Fibroblast of mammary gland (primary cell): ENCODE data around the gene ACVR1C.

Experiments used
- DNase-seq: peaks from one replicate; pipeline ENCODE4 v3.0.0-alpha.2; 2010; ENCODE audit warnings: low read depth
- H3K4me3 ChIP-seq: 2 replicates; pipeline ENCODE4 v1.5.1; 2011; ENCODE audit warnings: low read depth, mild to moderate bottlenecking, low read length, moderate library complexity; ENCODE audit not compliant: control insufficient read depth
- TF ChIP-seq, protein P1 (sequence below): conservative IDR thresholded peaks from 2 replicates; pipeline ENCODE4 v1.5.1; 2011; ENCODE audit warnings: low read depth, low read length, inconsistent platforms; ENCODE audit not compliant: control insufficient read depth, insufficient read depth

ACVR1C gene

DNA sequence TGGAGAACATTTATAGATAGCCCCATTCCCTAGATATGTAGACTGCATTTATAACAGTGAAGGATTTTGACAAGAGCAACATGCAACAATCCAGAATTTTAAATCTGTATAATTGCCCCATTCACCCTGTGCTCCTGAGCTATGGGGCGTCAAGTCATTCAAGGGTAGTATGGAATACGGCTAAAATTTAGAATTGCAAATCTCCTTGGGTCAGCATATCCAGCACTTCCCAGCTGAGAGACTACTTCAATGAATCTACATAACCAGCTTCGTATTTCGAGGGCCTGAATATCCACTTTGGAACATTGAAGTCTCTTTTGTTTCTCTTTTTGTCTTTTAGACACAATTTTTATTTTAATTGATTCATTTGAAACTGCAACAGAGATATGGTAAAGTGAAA, 28.4 kb upstream of the ACVR1C start:
- DNase-seq: no peak
- no peak overlapping the region for H3K4me3 ChIP-seq
- TF ChIP-seq, protein P1, sequence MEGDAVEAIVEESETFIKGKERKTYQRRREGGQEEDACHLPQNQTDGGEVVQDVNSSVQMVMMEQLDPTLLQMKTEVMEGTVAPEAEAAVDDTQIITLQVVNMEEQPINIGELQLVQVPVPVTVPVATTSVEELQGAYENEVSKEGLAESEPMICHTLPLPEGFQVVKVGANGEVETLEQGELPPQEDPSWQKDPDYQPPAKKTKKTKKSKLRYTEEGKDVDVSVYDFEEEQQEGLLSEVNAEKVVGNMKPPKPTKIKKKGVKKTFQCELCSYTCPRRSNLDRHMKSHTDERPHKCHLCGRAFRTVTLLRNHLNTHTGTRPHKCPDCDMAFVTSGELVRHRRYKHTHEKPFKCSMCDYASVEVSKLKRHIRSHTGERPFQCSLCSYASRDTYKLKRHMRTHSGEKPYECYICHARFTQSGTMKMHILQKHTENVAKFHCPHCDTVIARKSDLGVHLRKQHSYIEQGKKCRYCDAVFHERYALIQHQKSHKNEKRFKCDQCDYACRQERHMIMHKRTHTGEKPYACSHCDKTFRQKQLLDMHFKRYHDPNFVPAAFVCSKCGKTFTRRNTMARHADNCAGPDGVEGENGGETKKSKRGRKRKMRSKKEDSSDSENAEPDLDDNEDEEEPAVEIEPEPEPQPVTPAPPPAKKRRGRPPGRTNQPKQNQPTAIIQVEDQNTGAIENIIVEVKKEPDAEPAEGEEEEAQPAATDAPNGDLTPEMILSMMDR: no peak

DNA sequence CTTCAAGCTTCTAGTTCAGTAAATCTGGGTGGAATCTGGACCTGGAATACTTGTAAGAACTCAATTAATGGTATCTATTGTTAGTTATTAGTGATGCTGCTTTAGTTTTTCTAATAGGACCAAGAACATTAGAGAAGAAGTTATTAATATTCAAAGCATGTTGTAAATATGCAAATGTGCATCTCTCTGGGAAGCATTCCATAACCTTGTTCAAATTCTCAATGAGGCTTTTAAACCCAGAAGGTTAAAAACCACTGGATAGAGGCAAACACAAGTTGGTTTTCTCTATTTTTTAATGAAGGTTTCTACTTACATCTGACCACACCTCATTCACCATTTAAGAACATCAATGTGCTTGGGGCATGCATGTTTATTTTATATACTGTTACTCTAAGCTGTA, 16.1 kb upstream of the ACVR1C start:
- H3K4me3 ChIP-seq: no peak overlapping the region
- no peak for DNase-seq
- TF ChIP-seq, protein P1: no peak

DNA sequence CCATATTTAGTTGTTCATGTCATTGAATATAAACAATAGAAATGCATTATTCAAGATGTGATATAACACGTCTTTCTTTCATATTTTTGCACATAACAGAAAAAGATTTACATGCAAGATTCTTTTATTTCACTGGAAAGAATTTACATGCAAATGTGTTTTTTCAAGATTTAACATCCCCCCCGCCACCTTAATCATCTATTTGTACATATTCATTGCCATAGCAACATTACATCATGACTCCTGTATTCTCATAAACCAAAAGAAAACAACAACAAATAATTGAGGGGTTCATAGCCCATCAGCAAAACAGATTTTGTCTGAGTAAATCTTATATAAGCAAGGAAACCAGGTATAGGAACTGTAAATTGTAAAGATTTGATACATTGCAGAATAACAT, 3.2 kb upstream of the ACVR1C start:
- H3K4me3 ChIP-seq: no peak overlapping the region
- no peak for DNase-seq
- TF ChIP-seq, protein P1: no peak

DNA sequence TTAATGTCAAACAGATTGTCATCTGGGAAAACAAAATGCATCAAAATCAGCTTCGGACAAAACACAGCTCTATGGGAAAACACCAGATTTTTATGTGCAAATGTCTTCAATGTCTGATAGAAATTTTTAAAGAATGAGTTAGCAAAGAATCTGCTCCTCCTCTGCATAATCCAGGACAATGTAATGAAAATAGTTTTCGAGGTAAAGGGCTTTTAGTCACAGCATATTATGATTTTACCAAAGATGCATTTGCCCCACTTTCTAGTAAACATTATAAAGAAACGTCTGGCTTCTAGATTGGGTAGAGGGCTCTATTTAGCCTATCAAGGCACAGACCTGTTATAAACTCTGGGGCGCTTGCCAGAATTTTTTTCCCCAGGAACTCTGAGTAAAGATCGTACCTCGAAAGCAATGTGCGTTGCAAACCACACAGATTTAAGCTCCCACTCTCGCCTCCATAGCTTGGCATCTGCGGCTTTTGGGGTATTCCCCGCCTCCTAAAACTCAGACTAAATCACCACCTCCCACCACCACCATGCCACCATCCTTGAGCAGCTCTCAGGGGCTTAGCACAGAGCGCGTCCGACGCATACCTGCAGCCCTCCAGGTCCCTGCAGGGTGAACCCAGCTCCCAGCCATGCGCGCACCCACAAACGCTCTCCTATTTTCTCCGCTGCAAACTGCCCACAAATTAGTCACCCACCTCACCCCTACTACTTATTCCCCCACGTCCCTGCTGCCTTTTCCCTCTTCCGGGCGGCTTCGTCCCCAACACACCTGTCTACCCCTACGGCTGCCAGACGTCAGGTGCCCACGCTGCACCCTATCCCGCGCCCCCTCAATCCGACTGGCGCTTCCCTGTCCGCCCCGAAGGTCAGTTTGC, 829 bp downstream of the ACVR1C start:
- TF ChIP-seq, protein P1: no peak

DNA sequence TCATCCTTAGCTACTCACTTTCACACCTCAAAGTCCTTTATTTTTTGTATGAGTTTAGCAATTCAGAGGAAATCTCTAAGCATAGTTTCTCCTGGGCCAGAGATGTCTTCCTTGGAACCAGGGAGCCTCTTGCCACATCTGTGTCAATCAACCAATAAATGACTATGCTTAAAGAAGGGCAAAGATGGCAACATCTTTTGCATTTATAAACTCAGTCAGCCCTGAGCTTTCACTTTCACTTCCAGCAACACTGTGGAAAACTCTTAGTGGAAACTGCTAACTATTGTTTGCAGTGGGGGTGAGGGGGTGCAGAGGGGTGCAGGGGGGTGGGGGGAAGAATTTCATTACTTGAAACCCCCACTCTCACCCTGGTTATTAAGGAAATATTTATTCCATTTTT, 3.4 kb downstream of the ACVR1C start:
- DNase-seq: peak; percentile 14
- H3K4me3 ChIP-seq: no peak overlapping the region
- TF ChIP-seq, protein P1: no peak

More for the DNA sequence above, 829 bp downstream of the ACVR1C start:
- peak overlapping the region; percentile 27 for H3K4me3 ChIP-seq
- DNase-seq: peak; percentile 11

DNA sequence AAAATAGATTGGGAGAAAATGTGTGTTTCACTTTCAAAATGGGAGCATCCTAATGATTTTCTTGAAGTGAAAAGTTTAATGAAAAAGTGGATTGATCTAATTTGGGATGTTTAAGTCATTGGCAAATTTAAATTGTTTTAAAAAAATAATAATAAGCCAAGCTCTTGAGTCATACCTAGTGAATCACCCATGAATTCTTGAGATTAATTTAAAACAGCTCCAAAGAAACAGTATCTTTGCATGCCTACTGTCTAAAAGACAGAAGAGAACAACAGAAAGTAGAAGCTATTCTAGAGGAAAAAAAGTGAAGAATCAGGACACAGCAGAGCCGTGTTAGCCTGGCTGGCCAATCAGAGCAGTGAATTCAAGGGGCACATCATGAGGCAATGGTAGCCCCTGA, 7.7 kb downstream of the ACVR1C start:
- peak; percentile 63 for DNase-seq
- no peak overlapping the region for H3K4me3 ChIP-seq
- TF ChIP-seq, protein P1: no peak
